Spleen (tissue), 7 donors: ENCODE results near the gene TMEM220.

Experiments used
- POLR2A ChIP-seq, 3 donors: fragments of 450-650 bp; IDR thresholded peaks; one replicate each; pipeline ENCODE4 v1.5.1; 2017; ENCODE audit warnings: antibody characterized with exemption in 3 of 3, mild to moderate bottlenecking in 1 of 3
- POLR2AphosphoS5 ChIP-seq, 3 donors: sonication (generic); formaldehyde crosslinking; IDR thresholded peaks; one replicate each; pipeline ENCODE4 v1.5.1; 2017; ENCODE audit warnings: antibody characterized with exemption in 3 of 3
- TF ChIP-seq, protein P1 (sequence below), 11 experiments: fragments of 200-600 bp in 7 of 11; fragments of 450-650 bp in 4 of 11; sonication (generic) in 4 of 11; IDR thresholded peaks in 8 of 11; conservative IDR thresholded peaks in 3 of 11; 1 replicate in 7 of 11; 2 replicates in 4 of 11; pipeline versions ENCODE4 v1.4.0 to v1.8.0; 2016 to 2021; ENCODE audit warnings: antibody characterized with exemption in 11 of 11, inconsistent platforms in 4 of 11, mild to moderate bottlenecking in 1 of 11
- donor health status: DM: no; HTN: no; CAD: no; lungs with moderate emphysema.
- donor health status: DM: no; HTN: no; CAD: no.
- donor health status: DM: no; HTN: no; CAD: no.

GRCh38 chr17:10775740-10776356, 46.0 kb upstream of the TMEM220 start:
- TF ChIP-seq, protein P1, sequence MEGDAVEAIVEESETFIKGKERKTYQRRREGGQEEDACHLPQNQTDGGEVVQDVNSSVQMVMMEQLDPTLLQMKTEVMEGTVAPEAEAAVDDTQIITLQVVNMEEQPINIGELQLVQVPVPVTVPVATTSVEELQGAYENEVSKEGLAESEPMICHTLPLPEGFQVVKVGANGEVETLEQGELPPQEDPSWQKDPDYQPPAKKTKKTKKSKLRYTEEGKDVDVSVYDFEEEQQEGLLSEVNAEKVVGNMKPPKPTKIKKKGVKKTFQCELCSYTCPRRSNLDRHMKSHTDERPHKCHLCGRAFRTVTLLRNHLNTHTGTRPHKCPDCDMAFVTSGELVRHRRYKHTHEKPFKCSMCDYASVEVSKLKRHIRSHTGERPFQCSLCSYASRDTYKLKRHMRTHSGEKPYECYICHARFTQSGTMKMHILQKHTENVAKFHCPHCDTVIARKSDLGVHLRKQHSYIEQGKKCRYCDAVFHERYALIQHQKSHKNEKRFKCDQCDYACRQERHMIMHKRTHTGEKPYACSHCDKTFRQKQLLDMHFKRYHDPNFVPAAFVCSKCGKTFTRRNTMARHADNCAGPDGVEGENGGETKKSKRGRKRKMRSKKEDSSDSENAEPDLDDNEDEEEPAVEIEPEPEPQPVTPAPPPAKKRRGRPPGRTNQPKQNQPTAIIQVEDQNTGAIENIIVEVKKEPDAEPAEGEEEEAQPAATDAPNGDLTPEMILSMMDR (IDR thresholded peaks at IDR 0.05 in 8 of 11, conservative IDR thresholded peaks at IDR 0.05 in 3 of 11) = no peak
- TF ChIP-seq POLR2A (IDR thresholded peaks at IDR 0.05) (no peak), POLR2AphosphoS5 (IDR thresholded peaks at IDR 0.05) (no peak)
